MCF 10A (cell line): ENCODE measurements around the gene RERE. TPM values are rescaled to one million over a fixed set of nuclear protein-coding genes. Genes with fewer than 3 reads are reported as not detected.

Source experiments
- BruUV-seq: library from RNA; stranded (reverse); fragments of 400-500 nt; replicated peaks from 2 replicates; lab custom pipeline; 2021; lab: Mats Ljungman, UMichigan
- CTCF ChIA-PET: fragments of 300-600 bp; sonication (Branson Sonifier 250); formaldehyde crosslinking; extraction: SDS; loops from one replicate; lab custom pipeline; 2021; ENCODE audit warnings: antibody characterized with exemption, inconsistent platforms; lab: Yijun Ruan, JAX
- POLR2A ChIA-PET: fragments of 300-600, 350-650 bp; sonication (Branson Sonifier 250); formaldehyde crosslinking; extraction: SDS; loops from one replicate; lab custom pipeline; 2020; ENCODE audit warnings: antibody characterized with exemption, inconsistent platforms; lab: Yijun Ruan, JAX
- DNase-seq: peaks from one replicate; pipeline ENCODE4 v3.0.0-alpha.2; 2018; ENCODE audit not compliant: unreplicated experiment
- H3K27ac Mint-ChIP-seq: one replicate; pipeline ENCODE4 v1.8.0; 2022; ENCODE audit warnings: mild to moderate bottlenecking, low read depth, mixed read lengths; ENCODE audit not compliant: unreplicated experiment
- H3K27me3 Mint-ChIP-seq: one replicate; pipeline ENCODE4 v1.8.0; 2022; ENCODE audit warnings: mixed read lengths; ENCODE audit not compliant: insufficient read depth, unreplicated experiment
- H3K36me3 Mint-ChIP-seq: one replicate; pipeline ENCODE4 v1.8.0; 2022; ENCODE audit warnings: mild to moderate bottlenecking, moderate library complexity, mixed read lengths; ENCODE audit not compliant: insufficient read depth, unreplicated experiment
- H3K4me1 Mint-ChIP-seq: one replicate; pipeline ENCODE4 v1.8.0; 2022; ENCODE audit warnings: mixed read lengths; ENCODE audit not compliant: insufficient read depth, unreplicated experiment
- H3K4me3 Mint-ChIP-seq: one replicate; pipeline ENCODE4 v1.8.0; 2022; ENCODE audit warnings: mild to moderate bottlenecking, moderate library complexity, mixed read lengths; ENCODE audit not compliant: unreplicated experiment
- H3K9me3 Mint-ChIP-seq: one replicate; pipeline ENCODE4 v1.8.0; 2022; ENCODE audit warnings: mixed read lengths; ENCODE audit not compliant: unreplicated experiment
- intact Hi-C: fragments of 100-400 bp; cut with micrococcal nuclease; formaldehyde crosslinking; loops from 2 replicates; pipeline ENCODE4 v1.14.1; 2022
- total RNA-seq: library from RNA; stranded (reverse); gene quantifications from 2 replicates; pipeline ENCODE4 v1.2.3, GENCODE V29; 2022
- TF ChIP-seq, protein P1 (sequence below): fragments of 200-600 bp; IDR thresholded peaks from one replicate; pipeline ENCODE4 v1.8.0; 2022; ENCODE audit warnings: antibody characterized with exemption, mild to moderate bottlenecking; ENCODE audit not compliant: unreplicated experiment

The RERE gene
- total RNA-seq, 1 experiment from 2014 or later = 48.4 TPM

DNA sequence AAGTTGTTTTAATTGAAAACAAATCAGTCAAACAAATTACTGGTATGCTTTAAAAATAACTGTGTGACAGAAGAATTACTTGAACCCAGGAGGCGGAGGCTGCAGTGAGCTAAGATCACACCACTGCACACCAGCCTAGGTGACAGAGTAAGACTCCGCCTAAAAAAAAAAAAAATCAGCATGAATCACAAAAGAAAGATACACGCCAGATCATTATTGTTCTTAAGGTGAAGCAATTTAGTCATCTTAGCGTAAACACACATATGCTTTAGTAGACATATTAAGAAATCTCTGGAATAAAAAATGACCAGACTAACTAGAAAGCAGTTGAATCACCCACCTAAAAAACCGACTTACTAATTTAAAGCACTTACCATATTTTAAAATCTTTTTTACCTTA, 20.2 kb downstream of the RERE start:
- H3K4me3 Mint-ChIP-seq = no peak overlapping the region
- peaks cover 10% of the 10 kb centered on the region for H3K4me1 Mint-ChIP-seq
- no peaks in the 10 kb centered on the region for H3K36me3 Mint-ChIP-seq
- CTCF ChIA-PET = no interaction called here
- TF ChIP-seq, protein P1, sequence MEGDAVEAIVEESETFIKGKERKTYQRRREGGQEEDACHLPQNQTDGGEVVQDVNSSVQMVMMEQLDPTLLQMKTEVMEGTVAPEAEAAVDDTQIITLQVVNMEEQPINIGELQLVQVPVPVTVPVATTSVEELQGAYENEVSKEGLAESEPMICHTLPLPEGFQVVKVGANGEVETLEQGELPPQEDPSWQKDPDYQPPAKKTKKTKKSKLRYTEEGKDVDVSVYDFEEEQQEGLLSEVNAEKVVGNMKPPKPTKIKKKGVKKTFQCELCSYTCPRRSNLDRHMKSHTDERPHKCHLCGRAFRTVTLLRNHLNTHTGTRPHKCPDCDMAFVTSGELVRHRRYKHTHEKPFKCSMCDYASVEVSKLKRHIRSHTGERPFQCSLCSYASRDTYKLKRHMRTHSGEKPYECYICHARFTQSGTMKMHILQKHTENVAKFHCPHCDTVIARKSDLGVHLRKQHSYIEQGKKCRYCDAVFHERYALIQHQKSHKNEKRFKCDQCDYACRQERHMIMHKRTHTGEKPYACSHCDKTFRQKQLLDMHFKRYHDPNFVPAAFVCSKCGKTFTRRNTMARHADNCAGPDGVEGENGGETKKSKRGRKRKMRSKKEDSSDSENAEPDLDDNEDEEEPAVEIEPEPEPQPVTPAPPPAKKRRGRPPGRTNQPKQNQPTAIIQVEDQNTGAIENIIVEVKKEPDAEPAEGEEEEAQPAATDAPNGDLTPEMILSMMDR = no peak
- BruUV-seq = no TSS peak
- no peaks in the 10 kb centered on the region for H3K9me3 Mint-ChIP-seq
- DNase-seq = peak; percentile 77
- POLR2A ChIA-PET = interaction anchor here (0.8 to 1.0 kb wide), 3 partner anchors 15 to 24 kb away, joined by 4 to 5 read pairs (median 4); partner anchors contain the start of gene RERE
- intact Hi-C loops = loop anchor here (2.0 kb wide), 1 partner anchor 20 kb away; the partner anchor contains the start of gene RERE
- H3K27ac Mint-ChIP-seq = peak overlapping the region; percentile 59
- no peaks in the 10 kb centered on the region for H3K27me3 Mint-ChIP-seq

DNA sequence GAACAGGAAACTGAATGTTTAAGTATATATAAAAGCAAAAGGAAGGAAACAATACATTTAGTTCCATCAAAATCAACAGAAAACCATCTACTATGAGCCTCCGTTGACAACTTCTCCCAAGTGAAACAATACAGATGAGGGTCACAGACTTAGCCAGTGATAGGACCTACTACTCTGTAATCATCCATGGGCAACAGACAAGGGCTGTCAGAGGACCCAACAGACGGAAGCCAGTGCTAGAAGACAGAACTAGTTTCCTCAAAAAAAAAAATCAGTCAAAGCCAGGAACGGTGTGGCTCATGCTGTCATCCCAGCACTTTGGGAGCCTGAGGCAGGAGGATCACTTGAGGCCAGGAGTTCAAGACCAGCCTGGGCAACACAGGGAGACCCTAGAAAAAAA, 20.6 kb downstream of the RERE start:
- CTCF ChIA-PET = no interaction called here
- Mint-ChIP-seq H3K27ac (peak overlapping the region; percentile 59), H3K4me3 (no peak overlapping the region), H3K4me1 (peaks cover 10% of the 10 kb centered on the region), H3K9me3 (no peaks in the 10 kb centered on the region), H3K36me3 (no peaks in the 10 kb centered on the region), H3K27me3 (no peaks in the 10 kb centered on the region)
- no TSS peak for BruUV-seq
- POLR2A ChIA-PET = interaction anchor here (0.7 to 1.0 kb wide), 4 partner anchors 14 to 24 kb away, joined by 3 to 5 read pairs (median 4); partner anchors contain the start of gene RERE
- TF ChIP-seq, protein P1 = no peak
- intact Hi-C loops = loop anchor here (2.0 kb wide), 1 partner anchor 20 kb away; the partner anchor contains the start of gene RERE
- no peak for DNase-seq

DNA sequence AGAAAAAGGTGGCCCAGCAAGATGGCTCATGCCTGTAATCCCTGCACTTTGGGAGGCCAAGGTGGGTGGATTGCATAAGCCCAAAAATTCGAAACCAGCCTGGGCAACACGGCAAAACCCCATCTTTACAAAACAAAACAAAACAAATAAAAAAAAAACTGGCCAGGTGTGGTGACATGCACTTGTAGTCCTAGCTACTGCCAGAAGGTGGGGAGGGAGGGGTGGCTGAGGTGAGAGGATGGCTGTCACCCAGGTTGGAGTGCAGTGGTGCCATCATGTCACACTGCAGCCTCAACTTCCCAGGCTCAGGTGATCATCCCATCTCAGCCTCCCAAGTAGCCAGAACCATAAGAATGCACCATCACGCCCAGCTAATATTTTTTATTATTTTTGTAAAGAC, 22.8 kb downstream of the RERE start:
- Mint-ChIP-seq H3K4me3 (no peak overlapping the region), H3K9me3 (no peaks in the 10 kb centered on the region), H3K36me3 (peaks cover 6% of the 10 kb centered on the region), H3K27ac (peak overlapping the region; percentile 18), H3K4me1 (peaks cover 16% of the 10 kb centered on the region), H3K27me3 (no peaks in the 10 kb centered on the region)
- peak; percentile 26 for DNase-seq
- ChIA-PET POLR2A (interaction anchor here (0.8 to 1.3 kb wide), 3 partner anchors 21 to 91 kb away, joined by 3 read pairs; no protein-coding TSS in a partner anchor), CTCF (interaction anchor here (0.6 to 1.1 kb wide), 3 partner anchors 20 to 224 kb away, joined by 3 to 4 read pairs (median 4); no protein-coding TSS in a partner anchor)
- no TSS peak for BruUV-seq
- intact Hi-C loops = no loop called here
- TF ChIP-seq, protein P1 = no peak

DNA sequence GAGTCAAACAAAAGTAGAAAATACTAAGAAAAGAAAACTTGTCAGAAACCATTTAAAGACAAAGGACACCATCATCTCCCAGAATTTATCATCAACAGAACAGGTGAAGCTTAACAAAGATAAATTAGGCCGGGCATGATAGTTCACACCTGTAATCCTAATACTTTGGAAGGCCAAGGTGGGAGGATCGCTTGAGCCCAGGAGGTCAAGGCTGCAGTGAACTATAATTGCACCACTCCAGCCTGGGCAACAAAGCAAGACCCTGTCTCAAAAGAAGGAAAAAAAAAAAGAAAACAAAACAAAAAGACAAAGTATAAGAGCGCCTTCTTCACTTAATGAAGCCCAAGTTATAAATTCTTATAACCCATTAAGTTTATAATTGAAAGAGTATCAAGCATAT, 25.6 kb downstream of the RERE start:
- TF ChIP-seq, protein P1 = no peak
- ChIA-PET CTCF (interaction anchor here (0.7 to 1.5 kb wide), 2 partner anchors 57 to 248 kb away, joined by 3 to 5 read pairs; no protein-coding TSS in a partner anchor), POLR2A (interaction anchor here (0.9 to 1.7 kb wide), 3 partner anchors 11 to 26 kb away, joined by 3 to 4 read pairs (median 4); partner anchors contain the start of gene RERE)
- no peaks in the 10 kb centered on the region for H3K9me3 Mint-ChIP-seq
- H3K27me3 Mint-ChIP-seq = no peaks in the 10 kb centered on the region
- H3K27ac Mint-ChIP-seq = peak overlapping the region; percentile 51
- H3K4me3 Mint-ChIP-seq = no peak overlapping the region
- intact Hi-C loops = no loop called here
- peaks cover 6% of the 10 kb centered on the region for H3K36me3 Mint-ChIP-seq
- no TSS peak for BruUV-seq
- peaks cover 23% of the 10 kb centered on the region for H3K4me1 Mint-ChIP-seq
- no peak for DNase-seq
